GM04503 (cell line): Measurements from ENCODE around the gene GABPA.

Source experiments
- DNase-seq: peaks from one replicate; pipeline ENCODE4 v3.0.0-alpha.2; 2012; ENCODE audit warnings: low read depth

The GABPA gene

GRCh38 chr21:25813917-25814316, 79.1 kb downstream of the GABPA start:
- DNase-seq: no peak

- no peak for DNase-seq
These were observed 83.3 kb downstream of the GABPA start for GRCh38 chr21:25818121-25818520.

- no peak for DNase-seq
These were observed 83.8 kb downstream of the GABPA start for GRCh38 chr21:25818551-25818950.
